Gastroesophageal sphincter (tissue), 4 donors: ENCODE data around the gene ZNF211. TPM values are rescaled to one million over a fixed set of nuclear protein-coding genes. Genes with fewer than 3 reads are reported as not detected.
A peak's percentile ranks its signal among the peaks of the same experiment; 100 is the strongest.

ENCODE experiments used
- ATAC-seq: fragments of 150-250 bp; one replicate; pipeline ENCODE4 v1.9.1; 2016; ENCODE audit warnings: mild to moderate bottlenecking, moderate library complexity
- H3K27ac ChIP-seq, 4 donors: fragments of 200-600 bp; sonication (generic) in 3 of 4; 1 replicate in 3 of 4; 2 replicates in 1 of 4; pipeline ENCODE4 v1.5.1; 2016 to 2019
- H3K27me3 ChIP-seq: fragments of 200-600 bp; sonication (generic); one replicate; pipeline ENCODE4 v1.5.1; 2019
- H3K36me3 ChIP-seq, 2 donors: fragments of 200-600 bp; sonication (generic); one replicate each; pipeline ENCODE4 v1.5.1; 2019; ENCODE audit warnings: control low read depth in 1 of 2
- H3K4me1 ChIP-seq, 3 donors: fragments of 200-600 bp; sonication (generic); 1 replicate in 2 of 3; 2 replicates in 1 of 3; pipeline ENCODE4 v1.5.1; 2016 to 2019; ENCODE audit warnings: control low read depth in 2 of 3
- H3K4me3 ChIP-seq, 2 donors: fragments of 200-600 bp; sonication (generic); one replicate each; pipeline ENCODE4 v1.5.1; 2019; ENCODE audit warnings: mild to moderate bottlenecking in 1 of 2, moderate library complexity in 1 of 2
- H3K9me3 ChIP-seq, 3 donors: fragments of 200-600 bp; sonication (generic); one replicate each; pipeline ENCODE4 v1.5.1; 2017 to 2019; ENCODE audit warnings: control low read depth in 2 of 3
- EP300 ChIP-seq: sonication (generic); formaldehyde crosslinking; IDR thresholded peaks from one replicate; pipeline ENCODE4 v1.6.1; 2017; ENCODE audit warnings: antibody characterized with exemption, mild to moderate bottlenecking
- POLR2A ChIP-seq, 2 donors: fragments of 450-650 bp; IDR thresholded peaks; one replicate each; pipeline ENCODE4 v1.6.1; 2017; ENCODE audit warnings: antibody characterized with exemption in 2 of 2, mild to moderate bottlenecking in 2 of 2, moderate library complexity in 1 of 2
- POLR2AphosphoS5 ChIP-seq: sonication (generic); formaldehyde crosslinking; IDR thresholded peaks from one replicate; pipeline ENCODE4 v1.6.1; 2017; ENCODE audit warnings: antibody characterized with exemption
- WGBS, 2 donors: methylation state at CpG; one replicate each; pipeline ENCODE4 v1.1.5; 2018; ENCODE audit warnings: low coverage in 1 of 2; 5-methylcytosine and 5-hydroxymethylcytosine counted together
- total RNA-seq, 4 donors: library from RNA; depleted of rRNA; stranded (reverse); fragments of >200 nt; gene quantifications; one replicate each; pipeline ENCODE4 v1.1.0, GENCODE V29; 2016
- TF ChIP-seq, protein P1 (sequence below), 4 experiments: fragments of 200-600 bp in 2 of 4; fragments of 450-650 bp in 2 of 4; sonication (generic) in 1 of 4; IDR thresholded peaks; one replicate each; pipeline ENCODE4 v1.5.1; 2017 to 2019; ENCODE audit warnings: antibody characterized with exemption in 4 of 4, mild to moderate bottlenecking in 2 of 4, moderate library complexity in 2 of 4

The ZNF211 gene
- total RNA-seq, 4 donors from 2014 or later, result 8.3 to 16.8 (median 15.3) TPM

DNA sequence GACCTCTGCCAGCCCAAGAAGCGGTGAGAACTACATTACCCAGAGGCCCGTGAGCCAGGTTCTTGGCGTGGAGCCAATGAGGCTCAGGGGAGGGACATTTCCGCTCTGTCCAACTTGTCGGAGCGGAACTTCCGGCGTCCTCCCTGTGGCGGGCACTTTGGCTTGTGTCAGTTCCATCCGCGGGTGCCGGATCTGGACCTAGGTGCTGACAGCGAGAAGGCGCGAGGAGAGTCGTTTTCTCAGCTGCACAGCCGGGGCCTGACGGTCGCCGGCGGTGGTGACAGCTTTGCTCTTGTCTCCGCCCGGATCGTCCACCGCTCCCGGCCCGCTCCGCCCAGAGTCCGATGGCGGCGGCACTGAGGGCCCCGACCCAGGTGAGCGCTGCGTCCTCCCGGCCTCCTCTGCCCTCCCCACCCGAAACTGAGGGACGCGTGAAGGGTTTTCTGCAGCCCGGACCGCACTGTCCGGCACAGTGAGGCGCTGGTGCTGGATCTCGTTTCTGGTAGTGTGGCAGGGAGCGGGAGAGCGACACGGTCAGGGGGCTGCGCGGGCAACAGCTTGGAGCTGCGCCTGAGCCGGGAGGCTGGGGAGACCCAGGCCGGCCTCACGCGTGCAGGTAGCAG lies 33.1 kb upstream of the ZNF211 start, which contains the start of gene ZNF530:
TSS of gene ZNF530 (plus strand) at position 125 of the 623 bp plus-strand sequence. CDS start 4,461 bp downstream, outside the sequence.
- H3K27ac ChIP-seq, result peak within 1 kb of the TSS in 3 of 4 donors; percentile 9 to 69 (median 68)
- H3K4me1 ChIP-seq, result peaks cover 2 to 21% (median 7%) of the 10 kb centered on the region in 3 donors
- TF ChIP-seq, protein P1, sequence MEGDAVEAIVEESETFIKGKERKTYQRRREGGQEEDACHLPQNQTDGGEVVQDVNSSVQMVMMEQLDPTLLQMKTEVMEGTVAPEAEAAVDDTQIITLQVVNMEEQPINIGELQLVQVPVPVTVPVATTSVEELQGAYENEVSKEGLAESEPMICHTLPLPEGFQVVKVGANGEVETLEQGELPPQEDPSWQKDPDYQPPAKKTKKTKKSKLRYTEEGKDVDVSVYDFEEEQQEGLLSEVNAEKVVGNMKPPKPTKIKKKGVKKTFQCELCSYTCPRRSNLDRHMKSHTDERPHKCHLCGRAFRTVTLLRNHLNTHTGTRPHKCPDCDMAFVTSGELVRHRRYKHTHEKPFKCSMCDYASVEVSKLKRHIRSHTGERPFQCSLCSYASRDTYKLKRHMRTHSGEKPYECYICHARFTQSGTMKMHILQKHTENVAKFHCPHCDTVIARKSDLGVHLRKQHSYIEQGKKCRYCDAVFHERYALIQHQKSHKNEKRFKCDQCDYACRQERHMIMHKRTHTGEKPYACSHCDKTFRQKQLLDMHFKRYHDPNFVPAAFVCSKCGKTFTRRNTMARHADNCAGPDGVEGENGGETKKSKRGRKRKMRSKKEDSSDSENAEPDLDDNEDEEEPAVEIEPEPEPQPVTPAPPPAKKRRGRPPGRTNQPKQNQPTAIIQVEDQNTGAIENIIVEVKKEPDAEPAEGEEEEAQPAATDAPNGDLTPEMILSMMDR (IDR thresholded peaks at IDR 0.05), result peak in 1 of 4 experiments; percentile 23
- TF ChIP-seq POLR2AphosphoS5, result peak; percentile 89
- no peak for TF ChIP-seq POLR2A (IDR thresholded peaks at IDR 0.05)
- ATAC-seq, result peak; percentile 97
- H3K27me3 ChIP-seq, result no peaks in the 10 kb centered on the region
- H3K36me3 ChIP-seq, result peaks cover 0 to 32% of the 10 kb centered on the region in 2 donors
- no CpG with 5 or more reads among the region's 53 CpGs for WGBS, 2 donors
- H3K4me3 ChIP-seq, result peak within 1 kb of the TSS; percentile 82 to 90
- peaks cover 0 to 35% (median 0%) of the 10 kb centered on the region in 3 donors for H3K9me3 ChIP-seq

DNA sequence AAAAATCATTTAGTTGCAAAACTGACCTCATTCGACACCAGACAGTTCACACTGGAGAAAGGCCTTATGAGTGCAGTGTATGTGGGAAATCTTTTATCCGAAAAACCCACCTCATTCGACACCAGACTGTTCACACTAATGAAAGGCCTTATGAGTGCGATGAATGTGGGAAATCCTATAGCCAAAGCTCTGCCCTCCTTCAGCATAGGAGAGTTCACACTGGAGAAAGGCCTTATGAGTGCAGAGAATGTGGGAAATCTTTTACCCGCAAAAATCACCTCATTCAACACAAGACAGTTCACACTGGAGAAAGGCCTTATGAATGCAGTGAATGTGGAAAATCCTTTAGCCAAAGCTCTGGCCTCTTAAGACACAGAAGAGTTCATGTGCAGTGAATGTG lies 26.0 kb upstream of the ZNF211 start:
- no peaks in the 10 kb centered on the region for H3K4me1 ChIP-seq
- peaks cover 0 to 63% of the 10 kb centered on the region in 2 donors for H3K36me3 ChIP-seq
- no peak for TF ChIP-seq EP300
- H3K27ac ChIP-seq, result no peak overlapping the region
- H3K4me3 ChIP-seq, result no peak overlapping the region
- 88 to 98% methylated on average over 3 to 5 of the region's 5 CpGs for WGBS, 2 donors
- H3K9me3 ChIP-seq, result peaks cover 0 to 97% (median 0%) of the 10 kb centered on the region in 3 donors
- no peaks in the 10 kb centered on the region for H3K27me3 ChIP-seq
- ATAC-seq, result no peak

DNA sequence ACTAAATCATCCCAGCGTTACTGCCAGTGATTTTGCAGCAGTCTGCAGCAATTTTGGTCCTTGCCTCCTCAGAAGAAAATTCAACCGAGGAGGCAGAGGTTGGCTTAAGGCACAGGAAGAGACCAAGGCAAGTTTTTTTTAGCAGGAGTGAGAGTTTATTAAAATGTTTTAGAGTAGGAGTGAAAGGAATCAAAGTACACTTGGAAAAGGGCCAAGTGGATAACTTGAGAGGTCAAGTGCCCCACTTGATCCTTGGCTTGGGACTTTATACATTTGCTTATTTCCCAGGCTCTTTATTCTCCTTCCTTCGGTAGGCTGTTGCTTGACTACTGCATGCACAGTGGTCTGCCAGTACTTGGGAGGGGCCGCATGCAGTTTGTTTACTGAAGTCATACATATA lies 21.9 kb upstream of the ZNF211 start:
- Histone ChIP-seq H3K4me3 (no peak overlapping the region), H3K27me3 (no peaks in the 10 kb centered on the region), H3K4me1 (peaks cover 0 to 20% (median 4%) of the 10 kb centered on the region in 3 donors), H3K27ac (no peak overlapping the region), H3K9me3 (peaks cover 0 to 71% (median 0%) of the 10 kb centered on the region in 3 donors), H3K36me3 (peaks cover 0 to 33% of the 10 kb centered on the region in 2 donors)
- ATAC-seq, result no peak
- TF ChIP-seq, protein P1 (IDR thresholded peaks at IDR 0.05), result no peak
- TF ChIP-seq EP300, result no peak
- TF ChIP-seq POLR2A (IDR thresholded peaks at IDR 0.05), result no peak
- no peak for TF ChIP-seq POLR2AphosphoS5
- WGBS, 2 donors, result 69 to 86% methylated on average over 4 of the region's 4 CpGs

DNA sequence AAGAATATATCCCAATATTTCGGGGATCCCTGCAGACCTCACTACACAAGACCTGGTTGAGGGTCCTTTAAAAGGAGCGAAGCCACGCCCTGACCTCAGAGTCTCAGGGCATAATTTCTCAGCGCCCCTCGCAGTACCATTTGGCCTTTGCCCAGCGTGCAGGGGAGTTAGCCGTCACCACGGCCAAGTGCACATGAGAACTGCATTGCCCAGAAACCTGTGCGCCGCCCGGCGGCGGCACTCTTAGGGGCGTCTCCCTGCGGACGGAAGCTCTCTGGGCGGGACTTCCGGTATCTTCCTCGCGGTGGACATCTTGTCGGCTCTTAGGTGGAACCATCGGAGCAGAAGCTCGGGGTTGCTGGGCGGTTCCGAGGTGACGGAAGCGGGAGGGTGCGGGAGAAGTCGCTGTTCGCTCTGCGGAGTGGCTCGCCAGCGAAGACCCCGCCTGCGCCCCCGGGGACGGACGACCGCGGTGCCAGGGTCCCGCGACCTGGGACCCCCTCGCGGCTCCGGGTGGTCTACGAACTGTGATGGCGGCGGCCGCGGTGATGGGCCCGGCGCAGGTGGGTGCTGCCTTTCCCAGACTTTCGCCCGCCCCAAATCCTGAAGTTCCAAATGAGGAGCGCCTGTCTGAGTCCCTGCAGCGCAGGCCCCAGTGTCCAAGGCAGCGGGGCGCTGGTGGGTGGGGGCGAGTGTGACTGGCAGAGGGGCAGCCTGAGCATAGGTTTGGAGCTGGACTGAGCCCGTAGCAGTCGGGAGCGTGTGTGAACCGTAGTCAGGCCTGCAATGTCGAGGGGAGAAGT lies 18.8 kb upstream of the ZNF211 start, which contains the start of gene ZNF134:
TSS of gene ZNF134 (plus strand) at position 302 of the 803 bp plus-strand sequence. CDS start 5,227 bp downstream, outside the sequence.
- WGBS, 2 donors, result 7 to 17% methylated on average over 6 to 12 of the region's 64 CpGs
- Histone ChIP-seq H3K27me3 (no peaks in the 10 kb centered on the region), H3K9me3 (peaks cover 0 to 71% (median 16%) of the 10 kb centered on the region in 3 donors), H3K36me3 (peaks cover 6 to 41% of the 10 kb centered on the region in 2 donors), H3K4me3 (peak within 1 kb of the TSS; percentile 83 to 98), H3K27ac (peak within 1 kb of the TSS in 3 of 4 donors; percentile 76 to 80 (median 79)), H3K4me1 (peaks cover 0 to 20% (median 4%) of the 10 kb centered on the region in 3 donors)
- ATAC-seq, result peak; percentile 94
- TF ChIP-seq EP300 (no peak), POLR2AphosphoS5 (no peak), POLR2A (IDR thresholded peaks at IDR 0.05) (peak in 1 of 2 donors; percentile 12)
- TF ChIP-seq, protein P1 (IDR thresholded peaks at IDR 0.05), result peak in 1 of 4 experiments; percentile 46

DNA sequence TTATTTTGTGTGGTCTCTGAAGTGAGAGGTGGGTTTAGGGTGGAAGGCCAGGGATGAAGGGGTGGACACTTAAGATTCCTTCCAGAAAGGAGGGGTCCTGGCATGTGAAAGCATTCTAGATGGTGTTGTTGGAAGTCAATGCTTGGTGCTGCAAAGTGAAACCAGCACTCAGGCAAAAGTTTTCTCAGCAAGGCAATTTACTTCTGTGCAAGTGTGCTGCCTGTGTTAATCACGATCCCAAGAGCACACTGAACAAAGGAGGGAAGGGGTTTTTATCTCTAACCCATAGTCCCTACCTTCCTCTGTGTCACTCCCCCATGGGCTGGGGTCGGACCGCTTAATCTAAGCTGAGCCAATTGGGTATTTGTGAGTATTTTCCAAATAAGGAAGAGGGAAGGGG lies 17.6 kb upstream of the ZNF211 start:
- WGBS, 2 donors, result 57 to 100% methylated on average over 1 to 2 of the region's 3 CpGs

More for the DNA sequence above, 17.6 kb upstream of the ZNF211 start:
- TF ChIP-seq POLR2A (IDR thresholded peaks at IDR 0.05) (no peak), EP300 (no peak), POLR2AphosphoS5 (no peak)
- TF ChIP-seq, protein P1 (IDR thresholded peaks at IDR 0.05), result no peak
- no peak for ATAC-seq
- Histone ChIP-seq H3K36me3 (peaks cover 17 to 53% of the 10 kb centered on the region in 2 donors), H3K9me3 (peaks cover 5 to 74% (median 19%) of the 10 kb centered on the region in 3 donors), H3K27ac (no peak overlapping the region), H3K4me1 (peaks cover 0 to 20% (median 4%) of the 10 kb centered on the region in 3 donors), H3K27me3 (no peaks in the 10 kb centered on the region), H3K4me3 (peak overlapping the region in 1 of 2 donors; percentile 98)
